ENCODE data around the gene SLC37A3.

Gene SLC37A3

GRCh38 chr7:140398821-140399220 lies 491 bp upstream of the SLC37A3 start:
- DNase-seq: no peak

- no peak for DNase-seq
Observed at GRCh38 chr7:140393756-140394306, 4.5 kb downstream of the SLC37A3 start.

GRCh38 chr7:140391634-140392033 lies 6.7 kb downstream of the SLC37A3 start:
- no peak for DNase-seq

GRCh38 chr7:140390466-140391190 lies 7.7 kb downstream of the SLC37A3 start:
- DNase-seq: no peak

GRCh38 chr7:140390034-140390433 lies 8.3 kb downstream of the SLC37A3 start:
- DNase-seq: no peak

- no peak for DNase-seq
Observed at GRCh38 chr7:140389445-140389844, 8.9 kb downstream of the SLC37A3 start.

- no peak for DNase-seq
Observed at GRCh38 chr7:140384894-140385545, 13.3 kb downstream of the SLC37A3 start.

- no peak for DNase-seq
Observed at GRCh38 chr7:140383954-140384713, 14.2 kb downstream of the SLC37A3 start.

GRCh38 chr7:140375892-140376730 lies 22.2 kb downstream of the SLC37A3 start:
- no peak for DNase-seq

GRCh38 chr7:140375323-140375722 lies 23.0 kb downstream of the SLC37A3 start:
- DNase-seq: no peak

GRCh38 chr7:140369294-140369693 lies 29.0 kb downstream of the SLC37A3 start:
- no peak for DNase-seq

GRCh38 chr7:140367528-140367927 lies 30.8 kb downstream of the SLC37A3 start:
- DNase-seq: no peak

GRCh38 chr7:140364819-140365218 lies 33.5 kb downstream of the SLC37A3 start:
- DNase-seq: no peak

GRCh38 chr7:140360697-140361229 lies 37.6 kb downstream of the SLC37A3 start:
- DNase-seq: no peak

GRCh38 chr7:140358412-140359051 lies 39.8 kb downstream of the SLC37A3 start:
- DNase-seq: no peak

GRCh38 chr7:140358024-140358411 lies 40.3 kb downstream of the SLC37A3 start:
- no peak for DNase-seq

- no peak for DNase-seq
Observed at GRCh38 chr7:140350056-140350455, 48.3 kb downstream of the SLC37A3 start.

- no peak for DNase-seq
Observed at GRCh38 chr7:140349144-140349771, 49.1 kb downstream of the SLC37A3 start.

GRCh38 chr7:140348161-140348849 lies 50.0 kb downstream of the SLC37A3 start:
- no peak for DNase-seq

- DNase-seq: no peak
Observed at GRCh38 chr7:140347218-140347617, 51.1 kb downstream of the SLC37A3 start.

- no peak for DNase-seq
Observed at GRCh38 chr7:140345426-140345825, 52.9 kb downstream of the SLC37A3 start.

Data from NCI-H510A treated with DMSO at 0.1 percent for 48 hours (cell line).